ENCODE measurements around the gene ZFAND6. TPM values are rescaled to one million over a fixed set of nuclear protein-coding genes. Genes with fewer than 3 reads are reported as not detected.
"Not testable (repeated sequence)": the region's sequence is repeated elsewhere in the genome, so short reads cannot be mapped to it uniquely, and the experiment has no call there.

ZFAND6 gene
- total RNA-seq, 1 donor from 2014 or later: 73.1 TPM

- Mint-ChIP-seq H3K4me3 (ENCODE audit: low read depth) (no peak overlapping the region), H3K27me3 (no peaks in the 10 kb centered on the region), H3K4me1 (ENCODE audit: low read depth) (no peaks in the 10 kb centered on the region), H3K36me3 (ENCODE audit: insufficient read depth) (no peaks in the 10 kb centered on the region), H3K27ac (no peak overlapping the region), H3K9me3 (ENCODE audit: low read depth) (peaks cover 4% of the 10 kb centered on the region)
- DNase-seq (ENCODE audit: low spot score, unreplicated experiment): no peak
- TF ChIP-seq CTCF (IDR thresholded peaks at IDR 0.05; ENCODE audit: unreplicated experiment): no peak
These were observed 17.8 kb upstream of the ZFAND6 start for GRCh38 chr15:80041494-80042253.

GRCh38 chr15:80042568-80042967 is 16.9 kb upstream of the ZFAND6 start:
- TF ChIP-seq CTCF (IDR thresholded peaks at IDR 0.05; ENCODE audit: unreplicated experiment): no peak
- Mint-ChIP-seq H3K36me3 (ENCODE audit: insufficient read depth) (no peaks in the 10 kb centered on the region), H3K9me3 (ENCODE audit: low read depth) (peaks cover 4% of the 10 kb centered on the region), H3K27me3 (no peaks in the 10 kb centered on the region), H3K4me1 (ENCODE audit: low read depth) (no peaks in the 10 kb centered on the region), H3K4me3 (ENCODE audit: low read depth) (no peak overlapping the region), H3K27ac (no peak overlapping the region)
- no peak for DNase-seq (ENCODE audit: low spot score, unreplicated experiment)

GRCh38 chr15:80045219-80045618 is 14.3 kb upstream of the ZFAND6 start:
- not testable (repeated sequence) for H3K36me3 Mint-ChIP-seq (ENCODE audit: insufficient read depth); H3K4me1 Mint-ChIP-seq (ENCODE audit: low read depth); DNase-seq (ENCODE audit: low spot score, unreplicated experiment); H3K27ac Mint-ChIP-seq; H3K9me3 Mint-ChIP-seq (ENCODE audit: low read depth); H3K27me3 Mint-ChIP-seq; H3K4me3 Mint-ChIP-seq (ENCODE audit: low read depth)

- no peak overlapping the region for H3K4me3 Mint-ChIP-seq (ENCODE audit: low read depth)
- H3K4me1 Mint-ChIP-seq (ENCODE audit: low read depth): no peaks in the 10 kb centered on the region
- H3K9me3 Mint-ChIP-seq (ENCODE audit: low read depth): no peaks in the 10 kb centered on the region
- TF ChIP-seq CTCF (IDR thresholded peaks at IDR 0.05; ENCODE audit: unreplicated experiment): no peak
- H3K27me3 Mint-ChIP-seq: no peaks in the 10 kb centered on the region
- H3K27ac Mint-ChIP-seq: no peak overlapping the region
- DNase-seq (ENCODE audit: low spot score, unreplicated experiment): no peak
- H3K36me3 Mint-ChIP-seq (ENCODE audit: insufficient read depth): no peaks in the 10 kb centered on the region
These were observed 10.4 kb upstream of the ZFAND6 start for GRCh38 chr15:80049046-80049445.

GRCh38 chr15:80052597-80053304 is 6.7 kb upstream of the ZFAND6 start:
- H3K36me3 Mint-ChIP-seq (ENCODE audit: insufficient read depth): no peaks in the 10 kb centered on the region
- H3K27ac Mint-ChIP-seq: no peak overlapping the region
- no peak for DNase-seq (ENCODE audit: low spot score, unreplicated experiment)
- no peak overlapping the region for H3K4me3 Mint-ChIP-seq (ENCODE audit: low read depth)
- TF ChIP-seq CTCF (IDR thresholded peaks at IDR 0.05; ENCODE audit: unreplicated experiment): no peak
- H3K27me3 Mint-ChIP-seq: peaks cover 4% of the 10 kb centered on the region
- no peaks in the 10 kb centered on the region for H3K4me1 Mint-ChIP-seq (ENCODE audit: low read depth)
- H3K9me3 Mint-ChIP-seq (ENCODE audit: low read depth): no peaks in the 10 kb centered on the region
